Mammary epithelial cell (primary cell): ENCODE measurements around the gene CIPC.

ENCODE experiments used
- EZH2 ChIP-seq: IDR thresholded peaks from 2 replicates; pipeline ENCODE4 v1.6.1; 2012; ENCODE audit warnings: low read length, inconsistent platforms, borderline replicate concordance
- TF ChIP-seq, protein P1 (sequence below), 2 donors: IDR thresholded peaks in 1 of 2; conservative IDR thresholded peaks in 1 of 2; 2 replicates each; pipeline ENCODE4 v1.5.1; 2011 to 2012; ENCODE audit warnings: inconsistent platforms in 2 of 2, low read length in 2 of 2, mild to moderate bottlenecking in 2 of 2, control low read depth in 1 of 2, low read depth in 1 of 2; ENCODE audit not compliant: insufficient read depth in 1 of 2; ENCODE audit errors: extremely low read depth in 1 of 2

DNA sequence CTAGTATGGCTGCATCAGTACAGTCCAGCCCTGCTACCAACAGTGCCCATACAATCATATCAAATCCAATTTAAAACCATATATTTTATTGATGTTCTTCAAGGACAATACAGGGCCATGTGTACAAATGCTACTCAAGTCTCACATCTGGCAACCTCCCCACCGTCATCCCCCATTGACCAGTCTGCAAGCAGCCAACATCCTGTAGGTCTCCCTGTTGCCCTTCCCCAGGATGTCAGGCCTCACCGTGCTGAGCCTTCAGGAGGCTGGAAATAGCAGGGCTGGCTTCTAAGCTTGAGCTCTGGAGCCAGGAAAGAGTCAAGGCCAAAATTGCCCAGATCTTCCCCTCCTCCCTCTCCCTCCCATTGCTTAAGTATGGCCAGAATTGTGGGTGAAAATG is 33.1 kb downstream of the CIPC start:
- TF ChIP-seq, protein P1, sequence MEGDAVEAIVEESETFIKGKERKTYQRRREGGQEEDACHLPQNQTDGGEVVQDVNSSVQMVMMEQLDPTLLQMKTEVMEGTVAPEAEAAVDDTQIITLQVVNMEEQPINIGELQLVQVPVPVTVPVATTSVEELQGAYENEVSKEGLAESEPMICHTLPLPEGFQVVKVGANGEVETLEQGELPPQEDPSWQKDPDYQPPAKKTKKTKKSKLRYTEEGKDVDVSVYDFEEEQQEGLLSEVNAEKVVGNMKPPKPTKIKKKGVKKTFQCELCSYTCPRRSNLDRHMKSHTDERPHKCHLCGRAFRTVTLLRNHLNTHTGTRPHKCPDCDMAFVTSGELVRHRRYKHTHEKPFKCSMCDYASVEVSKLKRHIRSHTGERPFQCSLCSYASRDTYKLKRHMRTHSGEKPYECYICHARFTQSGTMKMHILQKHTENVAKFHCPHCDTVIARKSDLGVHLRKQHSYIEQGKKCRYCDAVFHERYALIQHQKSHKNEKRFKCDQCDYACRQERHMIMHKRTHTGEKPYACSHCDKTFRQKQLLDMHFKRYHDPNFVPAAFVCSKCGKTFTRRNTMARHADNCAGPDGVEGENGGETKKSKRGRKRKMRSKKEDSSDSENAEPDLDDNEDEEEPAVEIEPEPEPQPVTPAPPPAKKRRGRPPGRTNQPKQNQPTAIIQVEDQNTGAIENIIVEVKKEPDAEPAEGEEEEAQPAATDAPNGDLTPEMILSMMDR (conservative IDR thresholded peaks at IDR 0.05 in 1 of 2, IDR thresholded peaks at IDR 0.05 in 1 of 2; ENCODE audit: extremely low read depth in 1 of 2, insufficient read depth in 1 of 2, low read depth in 1 of 2, low read length in 2 of 2), result no peak
- TF ChIP-seq EZH2, result no peak
